GM12892 (cell line): ENCODE results near the gene MLANA.

Experiments
- POLR2AphosphoS5 ChIP-seq: IDR thresholded peaks from 2 replicates; pipeline ENCODE4 v1.6.1; 2011; ENCODE audit warnings: low read depth, low read length, control low read depth
- TAF1 ChIP-seq: IDR thresholded peaks from 2 replicates; pipeline ENCODE4 v1.6.1; 2011; ENCODE audit warnings: low read depth, mild to moderate bottlenecking, control low read depth, low read length, borderline replicate concordance

DNA sequence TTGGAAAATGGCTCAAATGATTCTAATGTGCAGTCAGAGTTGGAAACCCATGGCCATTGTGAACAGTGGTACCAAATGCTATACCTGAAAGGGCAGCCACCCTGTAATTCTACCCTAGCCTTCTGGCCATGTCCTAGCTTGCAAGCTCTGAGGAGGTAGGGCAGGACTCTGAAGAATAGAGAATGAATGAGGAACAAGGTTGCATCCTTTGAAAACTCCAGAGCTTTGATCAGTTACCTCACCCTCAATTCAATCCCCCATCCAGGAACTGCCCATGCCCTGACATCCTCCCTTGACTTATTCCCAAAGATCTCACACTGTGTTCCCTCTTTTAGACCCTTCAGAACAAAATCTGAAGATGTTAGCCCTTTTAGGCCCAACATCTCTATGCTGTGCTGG is 40.0 kb upstream of the MLANA start:
- no peak for TF ChIP-seq POLR2AphosphoS5
- TF ChIP-seq TAF1, result no peak
